HG02852 (cell line): Measurements from ENCODE around the gene INHBB.

Experiments used
- ATAC-seq: cut with Tn5 transposase; IDR thresholded peaks from one replicate; pipeline ENCODE4 v1.9.1; 2021; ENCODE audit warnings: mild to moderate bottlenecking, moderate library complexity; ENCODE audit not compliant: unreplicated experiment

Gene INHBB

DNA sequence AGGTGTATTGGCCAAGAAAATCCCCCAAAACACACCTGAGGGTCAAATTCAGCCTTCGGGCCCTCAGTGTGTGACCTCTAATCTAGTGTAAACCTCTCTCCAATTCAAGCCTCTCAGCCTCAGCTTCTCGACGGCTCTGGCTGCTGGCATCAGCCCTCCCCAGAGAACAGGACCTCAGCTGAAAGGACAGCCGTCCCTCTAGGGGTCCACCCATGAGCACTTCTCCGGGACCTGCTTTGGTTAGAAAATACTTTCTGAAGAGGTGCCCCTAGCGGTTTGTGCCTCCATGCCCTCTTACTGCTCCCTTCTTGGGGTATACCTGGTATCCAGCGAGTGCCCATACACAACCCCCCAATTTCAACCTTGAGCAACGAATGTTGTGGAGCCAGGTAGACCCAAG is 48.8 kb downstream of the INHBB start:
- ATAC-seq: no peak

DNA sequence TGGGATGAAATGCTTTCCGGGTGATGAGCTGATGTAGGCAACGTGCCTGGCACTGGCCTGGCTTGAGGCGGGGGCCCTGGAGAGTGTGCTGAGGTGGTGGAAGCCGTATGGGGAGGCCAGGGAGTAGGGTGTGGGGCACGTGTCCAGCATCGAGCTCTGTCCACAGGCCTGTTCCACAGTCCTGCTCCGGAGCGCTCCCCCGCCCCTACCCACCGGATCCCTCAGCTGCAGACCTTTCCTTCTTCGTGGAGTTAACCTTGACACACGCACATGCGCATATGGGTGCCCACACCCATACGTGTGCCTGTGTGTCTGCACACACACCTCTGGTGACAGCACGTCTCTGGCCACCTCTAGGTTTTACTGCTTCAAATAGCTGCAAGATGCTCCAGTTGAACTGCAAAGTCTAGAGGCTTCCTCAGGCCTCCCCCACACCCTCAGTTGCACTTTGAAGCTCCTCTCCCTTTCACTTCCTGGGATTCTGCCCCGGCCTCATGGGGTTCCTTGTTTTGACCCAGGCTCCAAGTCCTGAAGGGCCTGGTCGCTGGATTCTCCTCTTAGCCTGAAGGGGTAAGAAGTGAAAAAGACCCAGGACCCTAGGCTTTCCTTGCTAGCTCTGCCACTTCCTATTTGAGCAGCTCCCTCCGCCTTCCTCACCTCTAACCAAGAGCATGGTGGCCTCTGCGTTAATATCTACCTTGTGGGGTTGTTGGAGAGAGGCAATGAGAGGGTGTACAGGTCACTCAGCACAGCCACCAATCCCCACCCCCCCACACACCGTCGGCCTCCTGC is 49.5 kb downstream of the INHBB start:
- no peak for ATAC-seq

DNA sequence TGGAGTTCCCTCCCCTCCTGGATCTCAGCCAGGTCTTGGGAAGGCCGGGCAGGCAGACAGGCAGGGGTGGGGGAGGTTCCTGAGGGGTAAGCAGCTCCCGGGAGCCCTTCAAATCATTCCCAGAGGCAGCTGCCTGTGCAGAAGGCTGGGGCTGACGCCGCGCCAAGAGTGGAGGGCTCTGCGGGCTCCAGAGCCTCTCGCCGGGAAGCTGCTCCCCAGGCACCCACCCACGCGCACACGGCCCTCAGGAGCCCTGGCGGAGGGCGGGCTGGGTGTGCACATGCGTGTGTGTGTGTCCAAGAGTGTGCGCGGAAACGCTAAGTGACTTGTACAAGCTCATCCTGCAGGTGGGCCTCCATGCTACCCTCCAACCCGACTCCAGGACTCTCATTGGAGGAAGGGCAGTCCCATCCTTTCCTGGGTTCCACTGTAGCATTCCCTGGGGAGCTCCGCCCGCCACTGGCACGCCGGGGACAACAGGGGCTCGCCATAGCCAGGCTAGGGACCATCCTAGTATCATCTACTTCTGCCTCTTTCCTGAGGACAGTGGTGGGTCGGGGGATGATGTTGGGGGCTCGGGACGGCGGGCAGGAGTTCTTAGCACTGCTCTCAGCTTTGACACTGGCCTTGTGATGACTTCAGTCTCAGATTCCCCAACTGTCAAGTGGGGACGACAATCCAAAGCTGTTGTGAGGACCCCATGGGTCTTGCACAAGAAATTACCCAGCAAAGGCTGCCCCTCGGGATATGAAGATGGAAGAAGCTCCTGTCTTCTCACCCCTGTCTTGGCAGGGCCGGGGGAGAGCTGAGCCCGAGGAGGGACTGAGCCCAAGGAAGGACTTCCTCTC is 50.3 kb downstream of the INHBB start:
- no peak for ATAC-seq

DNA sequence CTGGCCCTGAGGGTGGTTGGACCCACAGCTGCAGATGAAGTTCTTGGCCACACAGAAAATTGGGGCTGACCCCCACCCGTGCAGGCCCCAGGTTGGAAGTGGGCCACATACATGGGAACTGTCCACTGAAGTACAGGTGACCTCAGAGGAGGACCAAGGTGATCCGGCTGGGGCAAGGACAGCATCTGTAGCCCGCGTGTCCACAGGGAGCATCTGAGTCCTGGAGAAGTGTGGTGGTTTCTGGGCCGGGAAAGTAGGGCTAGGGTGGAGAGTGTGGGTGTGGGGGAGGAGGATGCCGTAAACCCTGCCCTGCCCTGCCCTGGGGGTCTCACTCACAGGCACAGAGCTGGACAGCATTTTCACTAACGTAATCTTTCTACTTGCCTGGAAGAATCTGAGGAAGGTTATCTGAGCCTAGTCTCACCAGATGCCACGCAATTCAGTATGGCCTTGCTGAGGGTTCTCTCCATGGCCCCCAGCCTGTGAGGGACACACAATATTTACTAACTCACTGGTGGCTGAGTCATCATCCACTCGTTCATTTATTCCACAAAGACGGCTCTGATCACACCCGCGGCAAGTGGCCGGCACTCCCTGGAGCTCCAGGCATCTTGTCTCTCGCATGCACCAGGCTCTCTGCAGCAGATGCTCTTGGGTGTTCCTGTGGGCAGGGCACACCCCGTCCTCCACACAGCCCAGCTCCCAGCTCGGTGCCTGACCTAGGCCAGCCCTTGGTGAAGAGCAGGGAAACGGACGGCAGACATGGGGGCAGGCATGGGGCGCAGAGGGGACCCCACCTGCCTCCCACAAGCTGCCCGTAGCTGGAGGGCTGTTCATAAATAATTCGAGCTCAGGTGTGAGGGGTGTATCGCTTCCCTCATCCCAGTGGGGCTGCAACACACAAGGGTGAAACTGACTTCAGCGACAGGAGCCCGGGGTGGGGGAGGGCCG is 51.2 kb downstream of the INHBB start:
- no peak for ATAC-seq

DNA sequence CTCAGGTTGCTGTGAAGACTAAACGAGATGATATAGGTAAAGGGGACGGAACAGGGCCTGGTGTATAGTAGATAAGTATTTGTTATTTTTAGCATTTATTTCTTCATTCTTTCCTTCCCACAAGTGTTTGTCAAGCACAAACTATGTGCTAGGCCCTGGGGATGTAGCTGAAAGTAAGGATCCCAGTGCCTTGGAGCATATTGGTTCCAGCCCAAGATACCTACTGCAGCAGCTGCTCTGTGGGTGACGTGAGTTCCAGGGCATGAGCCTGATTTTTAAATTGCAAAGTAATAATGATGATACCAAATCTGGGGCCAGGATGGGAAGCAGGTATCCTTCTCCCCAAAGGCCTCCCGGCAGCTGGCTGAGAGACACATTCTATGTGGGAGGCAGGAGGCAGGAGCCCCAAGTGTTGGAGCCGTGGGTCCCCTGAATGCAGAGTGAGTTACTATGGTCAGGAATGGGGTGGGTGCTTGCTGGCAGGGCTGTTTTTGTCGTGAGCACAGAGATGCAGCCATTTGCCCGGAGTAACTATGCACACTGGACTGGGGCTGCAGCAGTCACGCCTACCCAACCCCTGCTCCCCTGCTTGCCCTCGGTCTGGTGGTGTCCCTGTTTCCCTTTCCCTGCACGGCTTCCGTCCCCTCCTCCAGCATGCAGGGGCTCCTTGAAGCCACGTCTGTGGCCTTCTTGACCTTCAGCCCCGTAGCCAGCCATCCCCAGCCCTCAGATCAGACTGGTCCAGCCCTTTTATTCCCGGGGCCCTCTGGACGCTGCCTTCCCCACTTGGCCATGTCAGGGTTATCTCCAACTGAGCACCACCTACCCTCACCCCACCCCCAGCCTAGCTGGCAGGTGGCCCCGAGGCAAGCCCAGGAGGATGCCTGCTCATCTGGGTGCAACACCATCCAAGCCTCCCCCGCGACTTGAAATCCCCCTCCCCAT is 52.4 kb downstream of the INHBB start:
- ATAC-seq: no peak

DNA sequence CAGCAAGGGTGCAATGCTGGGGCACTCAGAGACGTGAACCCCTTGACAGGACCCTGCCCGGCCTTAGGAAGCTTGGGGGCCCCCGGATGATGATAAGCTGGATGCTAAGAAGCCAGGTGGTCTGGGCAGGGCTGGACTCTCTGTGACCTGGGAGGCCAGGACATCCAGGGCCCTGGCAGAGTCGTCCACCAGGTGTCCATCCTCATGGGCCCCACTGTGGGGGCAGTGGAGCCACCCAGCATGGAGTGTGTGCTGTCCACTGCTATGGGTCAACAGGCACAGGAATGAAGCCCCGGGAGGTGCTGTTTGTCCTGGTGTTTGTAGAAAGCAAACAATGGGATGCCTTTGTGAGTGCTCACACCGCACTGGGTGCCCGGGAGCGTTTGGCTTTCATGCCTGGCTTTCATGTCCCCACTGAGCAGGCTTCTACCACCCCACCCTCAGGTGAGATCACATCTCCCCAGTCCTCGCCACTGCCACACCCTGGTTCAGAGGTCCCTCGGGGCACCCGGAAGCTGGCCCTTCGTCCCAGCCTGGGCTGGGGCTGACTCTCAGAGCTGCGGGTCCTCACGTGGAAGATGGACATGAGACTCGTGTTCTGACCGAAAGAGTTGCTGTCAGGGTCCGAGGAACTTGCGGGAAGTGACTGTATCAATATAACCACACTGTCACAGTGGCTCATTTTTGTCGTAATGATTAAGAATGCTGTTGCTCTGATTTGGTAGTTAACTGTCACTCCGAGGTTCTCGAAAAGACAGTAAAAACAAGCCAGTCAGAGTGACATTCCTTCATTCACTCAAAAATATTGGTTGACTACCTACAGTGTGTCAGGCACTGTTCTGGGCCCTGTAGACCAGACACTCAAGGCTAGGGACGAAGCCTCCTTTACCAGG is 53.3 kb downstream of the INHBB start:
- no peak for ATAC-seq

DNA sequence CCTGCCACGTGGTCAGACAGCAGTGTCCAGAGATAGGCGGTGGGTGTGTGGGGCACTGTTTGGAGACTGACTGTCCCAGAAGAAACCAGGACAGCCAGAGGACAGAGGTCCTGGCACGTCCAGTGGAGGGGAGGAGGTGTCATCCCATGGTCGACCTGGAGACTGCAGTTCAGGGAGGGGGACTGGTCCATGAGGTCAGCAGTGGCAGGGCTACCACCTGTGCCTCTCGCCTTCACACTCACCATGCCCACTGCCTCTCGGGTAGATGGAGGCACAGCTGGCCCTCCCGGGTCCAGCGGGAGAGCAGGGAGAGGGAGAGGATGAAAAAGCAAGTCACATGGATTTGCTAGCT is 53.9 kb downstream of the INHBB start:
- ATAC-seq: no peak

DNA sequence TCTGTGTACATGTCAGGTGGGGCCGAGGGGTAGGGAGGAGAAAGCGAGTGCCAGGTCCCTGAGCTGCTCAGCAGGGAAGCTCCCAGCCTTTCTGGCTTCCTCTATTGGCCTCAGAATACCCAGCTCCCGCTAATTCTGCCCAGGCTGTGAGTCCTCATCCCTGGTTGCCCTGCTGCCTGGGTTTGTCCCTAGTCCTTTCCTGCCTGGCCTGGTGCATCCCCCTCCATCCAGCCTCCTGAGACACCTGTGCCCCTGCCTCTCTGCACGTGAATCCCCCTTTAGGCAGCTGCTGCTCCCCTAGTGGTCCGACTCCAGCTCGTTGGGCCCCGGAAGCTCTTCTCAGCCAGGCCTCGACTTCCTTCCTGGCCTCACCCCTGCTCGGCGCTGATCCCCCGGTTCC is 54.6 kb downstream of the INHBB start:
- no peak for ATAC-seq
